Activated CD4-positive, alpha-beta T cell treated with anti-CD3 and anti-CD28 coated beads for 36 hours (primary cell): ENCODE data around the gene TRDMT1. TPM values are rescaled to one million over a fixed set of nuclear protein-coding genes. Genes with fewer than 3 reads are reported as not detected.

Source experiments
- ATAC-seq: fragments of 200-7000 bp; cut with Tn5 transposase; one replicate; pipeline ENCODE4 v1.10.0; 2021; ENCODE audit warnings: mild to moderate bottlenecking, moderate library complexity
- CTCF ChIA-PET: fragments of 350-600 bp; sonication (Branson Sonifier 250); formaldehyde crosslinking; loops from one replicate; lab custom pipeline; 2021; ENCODE audit warnings: antibody characterized with exemption; lab: Charles Lee
- POLR2A ChIA-PET: fragments of 350-600 bp; sonication (Branson Sonifier 250); formaldehyde crosslinking; loops from one replicate; lab custom pipeline; 2021; ENCODE audit warnings: antibody characterized with exemption, inconsistent platforms; lab: Charles Lee
- DNase-seq: peaks from one replicate; pipeline ENCODE4 v3.0.0-alpha.2; 2020
- H3K27ac Mint-ChIP-seq: one replicate; pipeline ENCODE4 v1.8.0; 2021; ENCODE audit warnings: mixed read lengths
- H3K27me3 Mint-ChIP-seq: one replicate; pipeline ENCODE4 v1.8.0; 2021; ENCODE audit warnings: mixed read lengths
- H3K36me3 Mint-ChIP-seq: one replicate; pipeline ENCODE4 v1.8.0; 2021; ENCODE audit warnings: low read depth, mixed read lengths
- H3K4me1 Mint-ChIP-seq: one replicate; pipeline ENCODE4 v1.8.0; 2021; ENCODE audit warnings: mixed read lengths
- H3K4me3 Mint-ChIP-seq: one replicate; pipeline ENCODE4 v1.8.0; 2021; ENCODE audit warnings: mild to moderate bottlenecking, moderate library complexity, mixed read lengths
- H3K9me3 Mint-ChIP-seq: one replicate; pipeline ENCODE4 v1.8.0; 2021; ENCODE audit warnings: low read depth, mixed read lengths
- intact Hi-C, 2 experiments: fragments of 100-400 bp; cut with DNase I in 1 of 2; cut with micrococcal nuclease in 1 of 2; formaldehyde crosslinking; loops; one replicate each; pipeline versions ENCODE4 v1.14.2 to v1.15.1; 2022 to 2024; cut with DNase I, micrococcal nuclease
- total RNA-seq, 2 experiments: library from RNA; stranded (reverse); gene quantifications; one replicate each; pipeline ENCODE4 v1.2.3, GENCODE V29; 2021

Gene TRDMT1
- total RNA-seq, 2 experiments from 2014 or later = 6.6 to 11.6 TPM

GRCh38 chr10:17219024-17219423 is 17.6 kb upstream of the TRDMT1 start:
- Mint-ChIP-seq H3K27ac (no peak overlapping the region), H3K9me3 (no peaks in the 10 kb centered on the region), H3K4me1 (peaks cover 43% of the 10 kb centered on the region), H3K4me3 (no peak overlapping the region), H3K36me3 (no peaks in the 10 kb centered on the region), H3K27me3 (no peaks in the 10 kb centered on the region)
- ATAC-seq (no peak), DNase-seq (no peak)
- intact Hi-C loops = no loop called here
- ChIA-PET POLR2A (no interaction called here), CTCF (interaction anchor here (0.7 to 1.0 kb wide), 3 partner anchors 8 to 76 kb away, joined by 3 to 4 read pairs (median 3); no protein-coding TSS in a partner anchor)

- ATAC-seq = peak; percentile 42
- no peaks in the 10 kb centered on the region for H3K9me3 Mint-ChIP-seq
- H3K4me3 Mint-ChIP-seq = no peak overlapping the region
- POLR2A ChIA-PET = no interaction called here
- peaks cover 1% of the 10 kb centered on the region for H3K36me3 Mint-ChIP-seq
- H3K27me3 Mint-ChIP-seq = no peaks in the 10 kb centered on the region
- CTCF ChIA-PET = no interaction called here
- peaks cover 43% of the 10 kb centered on the region for H3K4me1 Mint-ChIP-seq
- peak overlapping the region; percentile 58 for H3K27ac Mint-ChIP-seq
- no peak for DNase-seq
- intact Hi-C loops = loop anchor here in 1 of 2 experiments (1.0 kb wide), 1 partner anchor 14 kb away; no protein-coding TSS in a partner anchor
Observed at GRCh38 chr10:17217631-17218232, 16.3 kb upstream of the TRDMT1 start.

- ChIA-PET CTCF (interaction anchor here (0.8 to 2.0 kb wide), 3 partner anchors 11 to 16 kb away, joined by 3 to 11 read pairs (median 5); partner anchors contain the start of genes TRDMT1 and VIM), POLR2A (interaction anchor here (1.2 kb wide), 1 partner anchor 16 kb away, joined by 3 read pairs; the partner anchor contains the start of gene TRDMT1)
- intact Hi-C loops = loop anchor here (1.0 kb wide), 6 partner anchors 10 to 214 kb away; partner anchors contain the start of gene TRDMT1 (in 1 of the 2)
- Mint-ChIP-seq H3K36me3 (peaks cover 1% of the 10 kb centered on the region), H3K9me3 (no peaks in the 10 kb centered on the region), H3K4me3 (no peak overlapping the region), H3K4me1 (peaks cover 39% of the 10 kb centered on the region), H3K27ac (peak overlapping the region; percentile 85), H3K27me3 (no peaks in the 10 kb centered on the region)
- DNase-seq (no peak), ATAC-seq (no peak)
Observed at GRCh38 chr10:17216901-17217395, 15.5 kb upstream of the TRDMT1 start.

GRCh38 chr10:17216217-17216900 is 14.9 kb upstream of the TRDMT1 start:
- Mint-ChIP-seq H3K36me3 (peaks cover 1% of the 10 kb centered on the region), H3K4me3 (no peak overlapping the region), H3K27me3 (no peaks in the 10 kb centered on the region), H3K27ac (peak overlapping the region; percentile 85), H3K4me1 (peaks cover 39% of the 10 kb centered on the region), H3K9me3 (no peaks in the 10 kb centered on the region)
- ChIA-PET POLR2A (interaction anchor here (1.0 to 1.2 kb wide), 3 partner anchors 11 to 399 kb away, joined by 3 to 4 read pairs (median 3); partner anchors contain the start of genes RSU1 and TRDMT1), CTCF (interaction anchor here (0.7 to 2.0 kb wide), 6 partner anchors 10 to 374 kb away, joined by 3 to 18 read pairs (median 4); partner anchors contain the start of genes TRDMT1 and VIM)
- ATAC-seq = peak; percentile 96
- intact Hi-C loops = loop anchor here (1.0 kb wide), 6 partner anchors 10 to 213 kb away; partner anchors contain the start of gene TRDMT1 (in 1 of the 2)
- DNase-seq = peak; percentile 48

GRCh38 chr10:17215782-17216122 is 14.3 kb upstream of the TRDMT1 start:
- CTCF ChIA-PET = interaction anchor here (0.7 to 2.0 kb wide), 6 partner anchors 9 to 373 kb away, joined by 3 to 18 read pairs (median 3); no protein-coding TSS in a partner anchor
- no peak overlapping the region for H3K4me3 Mint-ChIP-seq
- no peaks in the 10 kb centered on the region for H3K9me3 Mint-ChIP-seq
- ATAC-seq (no peak), DNase-seq (no peak)
- POLR2A ChIA-PET = interaction anchor here (1.0 to 1.2 kb wide), 3 partner anchors 11 to 398 kb away, joined by 3 to 4 read pairs (median 3); partner anchors contain the start of genes RSU1 and TRDMT1
- intact Hi-C loops = loop anchor here (1.0 kb wide), 6 partner anchors 9 to 212 kb away; partner anchors contain the start of gene TRDMT1 (in 1 of the 2)
- peaks cover 1% of the 10 kb centered on the region for H3K36me3 Mint-ChIP-seq
- peaks cover 36% of the 10 kb centered on the region for H3K4me1 Mint-ChIP-seq
- no peaks in the 10 kb centered on the region for H3K27me3 Mint-ChIP-seq
- no peak overlapping the region for H3K27ac Mint-ChIP-seq

GRCh38 chr10:17214971-17215781 is 13.7 kb upstream of the TRDMT1 start:
- Mint-ChIP-seq H3K27ac (peak overlapping the region; percentile 47), H3K4me1 (peaks cover 34% of the 10 kb centered on the region), H3K36me3 (peaks cover 1% of the 10 kb centered on the region), H3K4me3 (no peak overlapping the region), H3K27me3 (no peaks in the 10 kb centered on the region), H3K9me3 (no peaks in the 10 kb centered on the region)
- ChIA-PET CTCF (interaction anchor here (0.7 to 2.0 kb wide), 5 partner anchors 9 to 71 kb away, joined by 3 to 18 read pairs (median 3); no protein-coding TSS in a partner anchor), POLR2A (interaction anchor here (1.0 to 1.2 kb wide), 3 partner anchors 12 to 398 kb away, joined by 3 to 4 read pairs (median 3); partner anchors contain the start of genes RSU1 and TRDMT1)
- no peak for ATAC-seq
- intact Hi-C loops = no loop called here
- no peak for DNase-seq

- DNase-seq (no peak), ATAC-seq (no peak)
- peaks cover 34% of the 10 kb centered on the region for H3K4me1 Mint-ChIP-seq
- H3K4me3 Mint-ChIP-seq = no peak overlapping the region
- intact Hi-C loops = no loop called here
- CTCF ChIA-PET = interaction anchor here (1.7 to 1.8 kb wide), 2 partner anchors 8 to 10 kb away, joined by 5 to 18 read pairs; no protein-coding TSS in a partner anchor
- H3K36me3 Mint-ChIP-seq = peaks cover 1% of the 10 kb centered on the region
- POLR2A ChIA-PET = interaction anchor here (0.7 kb wide), 1 partner anchor 1354 kb away, joined by 3 read pairs; no protein-coding TSS in a partner anchor
- H3K9me3 Mint-ChIP-seq = no peaks in the 10 kb centered on the region
- H3K27ac Mint-ChIP-seq = peak overlapping the region; percentile 47
- no peaks in the 10 kb centered on the region for H3K27me3 Mint-ChIP-seq
Observed at GRCh38 chr10:17214526-17214925, 13.1 kb upstream of the TRDMT1 start.

GRCh38 chr10:17213646-17214349 is 12.3 kb upstream of the TRDMT1 start:
- Mint-ChIP-seq H3K9me3 (no peaks in the 10 kb centered on the region), H3K27me3 (no peaks in the 10 kb centered on the region), H3K27ac (no peak overlapping the region), H3K4me3 (no peak overlapping the region), H3K4me1 (peaks cover 38% of the 10 kb centered on the region), H3K36me3 (peaks cover 1% of the 10 kb centered on the region)
- ChIA-PET POLR2A (interaction anchor here (0.7 kb wide), 1 partner anchor 1353 kb away, joined by 3 read pairs; no protein-coding TSS in a partner anchor), CTCF (interaction anchor here (0.7 to 1.7 kb wide), 3 partner anchors 10 to 33 kb away, joined by 4 to 5 read pairs (median 4); no protein-coding TSS in a partner anchor)
- intact Hi-C loops = no loop called here
- DNase-seq (no peak), ATAC-seq (no peak)

- intact Hi-C loops = no loop called here
- CTCF ChIA-PET = interaction anchor here (0.9 to 2.3 kb wide), 4 partner anchors 9 to 17 kb away, joined by 4 to 7 read pairs (median 5); partner anchors contain the start of gene TRDMT1
- no peaks in the 10 kb centered on the region for H3K9me3 Mint-ChIP-seq
- H3K27ac Mint-ChIP-seq = no peak overlapping the region
- ATAC-seq (no peak), DNase-seq (no peak)
- POLR2A ChIA-PET = no interaction called here
- peaks cover 38% of the 10 kb centered on the region for H3K4me1 Mint-ChIP-seq
- H3K4me3 Mint-ChIP-seq = no peak overlapping the region
- no peaks in the 10 kb centered on the region for H3K27me3 Mint-ChIP-seq
- peaks cover 1% of the 10 kb centered on the region for H3K36me3 Mint-ChIP-seq
Observed at GRCh38 chr10:17212802-17213221, 11.3 kb upstream of the TRDMT1 start.

GRCh38 chr10:17210361-17210760 is 8.9 kb upstream of the TRDMT1 start:
- H3K27me3 Mint-ChIP-seq = no peaks in the 10 kb centered on the region
- peaks cover 37% of the 10 kb centered on the region for H3K4me1 Mint-ChIP-seq
- ChIA-PET POLR2A (no interaction called here), CTCF (interaction anchor here (1.1 kb wide), 1 partner anchor 10 kb away, joined by 3 read pairs; no protein-coding TSS in a partner anchor)
- no peak for DNase-seq
- peaks cover 1% of the 10 kb centered on the region for H3K36me3 Mint-ChIP-seq
- H3K4me3 Mint-ChIP-seq = no peak overlapping the region
- intact Hi-C loops = no loop called here
- no peaks in the 10 kb centered on the region for H3K9me3 Mint-ChIP-seq
- no peak overlapping the region for H3K27ac Mint-ChIP-seq
- ATAC-seq = no peak
